Non-pigmented ciliary epithelial cell (primary cell): ENCODE results near the gene AMIGO3.
A peak's percentile ranks its signal among the peaks of the same experiment; 100 is the strongest.

Source experiments
- DNase-seq: peaks from one replicate; pipeline ENCODE4 v3.0.0-alpha.2; 2010; ENCODE audit warnings: low read depth

The AMIGO3 gene

GRCh38 chr3:49724586-49724985 lies 5.1 kb upstream of the AMIGO3 start:
- DNase-seq: no peak

GRCh38 chr3:49723628-49724551 lies 4.4 kb upstream of the AMIGO3 start, which contains the start of gene GMPPB:
GMPPB (minus strand) TSS chr3:49723951; CDS start chr3:49723726, 225 bp downstream.
- DNase-seq: peak; percentile 83

- DNase-seq: no peak
Observed at GRCh38 chr3:49723296-49723627, 3.8 kb upstream of the AMIGO3 start.

GRCh38 chr3:49722896-49723295 lies 3.4 kb upstream of the AMIGO3 start:
- no peak for DNase-seq

GRCh38 chr3:49721896-49722781 lies 2.7 kb upstream of the AMIGO3 start:
- DNase-seq: no peak

- no peak for DNase-seq
Observed at GRCh38 chr3:49721596-49721895, 2.1 kb upstream of the AMIGO3 start.

GRCh38 chr3:49720855-49721595 lies 1.5 kb upstream of the AMIGO3 start:
- DNase-seq: no peak

- DNase-seq: no peak
Observed at GRCh38 chr3:49718858-49719213, 648 bp downstream of the AMIGO3 start.

- no peak for DNase-seq
Observed at GRCh38 chr3:49717959-49718857, 1.3 kb downstream of the AMIGO3 start.

GRCh38 chr3:49717211-49717958 lies 2.1 kb downstream of the AMIGO3 start:
- no peak for DNase-seq

- no peak for DNase-seq
Observed at GRCh38 chr3:49716691-49717210, 2.7 kb downstream of the AMIGO3 start.

GRCh38 chr3:49716169-49716568 lies 3.3 kb downstream of the AMIGO3 start:
- DNase-seq: no peak

- no peak for DNase-seq
Observed at GRCh38 chr3:49715611-49716121, 3.8 kb downstream of the AMIGO3 start.

GRCh38 chr3:49714728-49715550 lies 4.5 kb downstream of the AMIGO3 start:
- DNase-seq: no peak

- no peak for DNase-seq
Observed at GRCh38 chr3:49713336-49714105, 6.0 kb downstream of the AMIGO3 start.

- DNase-seq: no peak
Observed at GRCh38 chr3:49712631-49713317, 6.7 kb downstream of the AMIGO3 start.

- no peak for DNase-seq
Observed at GRCh38 chr3:49712166-49712565, 7.3 kb downstream of the AMIGO3 start.

- DNase-seq: no peak
Observed at GRCh38 chr3:49711489-49711888, 8.0 kb downstream of the AMIGO3 start.
